Smooth muscle cell (in vitro differentiated cells): ENCODE results near the gene IL1RN. TPM values are rescaled to one million over a fixed set of nuclear protein-coding genes. Genes with fewer than 3 reads are reported as not detected.
"Not testable (repeated sequence)": the region's sequence is repeated elsewhere in the genome, so short reads cannot be mapped to it uniquely, and the experiment has no call there.

Source experiments
- DNase-seq: peaks from one replicate; lab custom pipeline; 2025; ENCODE audit not compliant: unreplicated experiment; lab: John Stamatoyannopoulos, UW
- H2AFZ ChIP-seq: fragments of 200-600 bp; sonication (generic); 2 replicates; pipeline ENCODE4 v1.6.0; 2016; ENCODE audit warnings: antibody characterized with exemption, low read depth, mild to moderate bottlenecking
- H3F3A ChIP-seq: fragments of 200-600 bp; sonication (generic); 2 replicates; pipeline ENCODE4 v1.6.0; 2017; ENCODE audit warnings: antibody characterized with exemption, low read depth
- H3K27ac ChIP-seq: fragments of 200-600 bp; sonication (generic); 2 replicates; pipeline ENCODE4 v1.5.1; 2016; ENCODE audit warnings: low read depth, mild to moderate bottlenecking
- H3K27me3 ChIP-seq: fragments of 200-600 bp; sonication (generic); 2 replicates; pipeline ENCODE4 v1.6.1; 2016; ENCODE audit warnings: low read depth, mild to moderate bottlenecking
- H3K36me3 ChIP-seq: fragments of 200-600 bp; sonication (generic); 2 replicates; pipeline ENCODE4 v1.5.1; 2016; ENCODE audit warnings: low read depth
- H3K4me1 ChIP-seq: fragments of 200-600 bp; sonication (generic); 2 replicates; pipeline ENCODE4 v1.5.1; 2016; ENCODE audit warnings: low read depth
- H3K4me2 ChIP-seq: fragments of 200-600 bp; sonication (generic); 2 replicates; pipeline ENCODE4 v1.6.0; 2016; ENCODE audit warnings: mild to moderate bottlenecking
- H3K4me3 ChIP-seq: fragments of 200-600 bp; sonication (generic); 2 replicates; pipeline ENCODE4 v1.5.1; 2016; ENCODE audit warnings: mild to moderate bottlenecking
- H3K79me2 ChIP-seq: fragments of 200-600 bp; sonication (generic); 2 replicates; pipeline ENCODE4 v1.6.0; 2016; ENCODE audit warnings: low read depth, mild to moderate bottlenecking
- H3K9ac ChIP-seq: fragments of 200-600 bp; sonication (generic); 2 replicates; pipeline ENCODE4 v1.6.0; 2016; ENCODE audit warnings: low read depth
- H3K9me3 ChIP-seq: fragments of 200-600 bp; sonication (generic); replicated peaks from 2 replicates; pipeline ENCODE4 v1.5.1; 2016; ENCODE audit warnings: low read depth
- H4K20me1 ChIP-seq: fragments of 200-600 bp; sonication (generic); 2 replicates; pipeline ENCODE4 v1.6.0; 2016; ENCODE audit warnings: low read depth
- CTCF ChIP-seq: fragments of 200-600 bp; sonication (generic); IDR thresholded peaks from 2 replicates; pipeline ENCODE4 v1.5.1; 2017; ENCODE audit warnings: borderline replicate concordance, mild to moderate bottlenecking, antibody characterized with exemption; ENCODE audit not compliant: insufficient read depth, poor library complexity, severe bottlenecking
- WGBS: methylation state at CpG from one replicate; pipeline ENCODE4 v1.1.7; 2016; ENCODE audit warnings: low lambda C conversion rate; 5-methylcytosine and 5-hydroxymethylcytosine counted together
- polyA plus RNA-seq: library from polyadenylated mRNA; unstranded; fragments of >200 nt; fragmentation: Nextera tagmentation; extraction: Ambion mirVana; gene quantifications from 2 replicates; pipeline ENCODE4 v1.2.1, GENCODE V29; 2016
- total RNA-seq: library from RNA; depleted of rRNA; stranded (reverse); fragments of >200 nt; gene quantifications from 2 replicates; pipeline ENCODE4 v1.2.3, GENCODE V29; 2014

IL1RN gene
- total and polyA plus RNA-seq, 2 experiments from 2014 or later = 2.2 to 3.3 TPM

GRCh38 chr2:113091231-113091896 is 36.0 kb upstream of the IL1RN start:
- Histone ChIP-seq H3K27ac (no peak overlapping the region), H3K36me3 (no peaks in the 10 kb centered on the region), H3K4me2 (no peak overlapping the region), H2AFZ (no peak overlapping the region), H3K79me2 (no peaks in the 10 kb centered on the region), H3K9ac (no peak overlapping the region), H3K9me3 (no peaks in the 10 kb centered on the region), H3F3A (no peaks in the 10 kb centered on the region), H3K4me3 (no peak overlapping the region), H3K27me3 (peaks cover 33% of the 10 kb centered on the region), H4K20me1 (no peaks in the 10 kb centered on the region), H3K4me1 (no peaks in the 10 kb centered on the region)
- TF ChIP-seq CTCF = no peak
- DNase-seq = no peak
- WGBS = 63% methylated on average over 4 of the region's 4 CpGs

- Histone ChIP-seq H3K4me2 (no peak overlapping the region), H3K4me1 (no peaks in the 10 kb centered on the region), H3K9ac (no peak overlapping the region), H3F3A (no peaks in the 10 kb centered on the region), H3K36me3 (no peaks in the 10 kb centered on the region), H4K20me1 (no peaks in the 10 kb centered on the region), H3K4me3 (no peak overlapping the region), H3K9me3 (no peaks in the 10 kb centered on the region), H3K79me2 (no peaks in the 10 kb centered on the region), H2AFZ (no peak overlapping the region), H3K27ac (no peak overlapping the region), H3K27me3 (peaks cover 33% of the 10 kb centered on the region)
- TF ChIP-seq CTCF = no peak
- 85% methylated on average over 5 of the region's 5 CpGs for WGBS
- no peak for DNase-seq
These were observed 34.4 kb upstream of the IL1RN start for GRCh38 chr2:113092864-113093612.

- Histone ChIP-seq H3K9ac (no peak overlapping the region), H3K9me3 (no peaks in the 10 kb centered on the region), H3K36me3 (no peaks in the 10 kb centered on the region), H4K20me1 (no peaks in the 10 kb centered on the region), H3K4me3 (no peak overlapping the region), H3K27ac (no peak overlapping the region), H3K27me3 (peaks cover 33% of the 10 kb centered on the region), H3F3A (no peaks in the 10 kb centered on the region), H3K4me1 (no peaks in the 10 kb centered on the region), H2AFZ (no peak overlapping the region), H3K4me2 (no peak overlapping the region), H3K79me2 (no peaks in the 10 kb centered on the region)
- DNase-seq = no peak
- TF ChIP-seq CTCF = no peak
- whole genome bisulfite sequencing = 36% methylated on average over 2 of the region's 2 CpGs
These were observed 33.8 kb upstream of the IL1RN start for GRCh38 chr2:113093613-113093977.

- H3K27ac ChIP-seq, DNase-seq, H3F3A ChIP-seq, H3K4me2 ChIP-seq, H3K27me3 ChIP-seq, H3K9me3 ChIP-seq, H3K79me2 ChIP-seq, H3K4me3 ChIP-seq, H3K4me1 ChIP-seq, H3K36me3 ChIP-seq, H4K20me1 ChIP-seq, H2AFZ ChIP-seq, H3K9ac ChIP-seq: not testable (repeated sequence)
- WGBS = 97% methylated on average over 14 of the region's 14 CpGs
These were observed 31.1 kb upstream of the IL1RN start for GRCh38 chr2:113096306-113096705.

GRCh38 chr2:113096842-113097618 is 30.4 kb upstream of the IL1RN start:
- not testable (repeated sequence) for DNase-seq, H3K9ac ChIP-seq, H2AFZ ChIP-seq, H3K27me3 ChIP-seq, H3K27ac ChIP-seq, H4K20me1 ChIP-seq, H3K9me3 ChIP-seq, H3K4me1 ChIP-seq, H3K4me2 ChIP-seq, H3K36me3 ChIP-seq, H3K79me2 ChIP-seq, H3F3A ChIP-seq, H3K4me3 ChIP-seq
- 91% methylated on average over 2 of the region's 2 CpGs for WGBS
